Femur (tissue), 1 donor: Measurements from ENCODE around the gene CRYZ.

Experiments used
- DNase-seq: peaks from one replicate; pipeline ENCODE4 v3.0.0-alpha.2; 2017

CRYZ gene

DNA sequence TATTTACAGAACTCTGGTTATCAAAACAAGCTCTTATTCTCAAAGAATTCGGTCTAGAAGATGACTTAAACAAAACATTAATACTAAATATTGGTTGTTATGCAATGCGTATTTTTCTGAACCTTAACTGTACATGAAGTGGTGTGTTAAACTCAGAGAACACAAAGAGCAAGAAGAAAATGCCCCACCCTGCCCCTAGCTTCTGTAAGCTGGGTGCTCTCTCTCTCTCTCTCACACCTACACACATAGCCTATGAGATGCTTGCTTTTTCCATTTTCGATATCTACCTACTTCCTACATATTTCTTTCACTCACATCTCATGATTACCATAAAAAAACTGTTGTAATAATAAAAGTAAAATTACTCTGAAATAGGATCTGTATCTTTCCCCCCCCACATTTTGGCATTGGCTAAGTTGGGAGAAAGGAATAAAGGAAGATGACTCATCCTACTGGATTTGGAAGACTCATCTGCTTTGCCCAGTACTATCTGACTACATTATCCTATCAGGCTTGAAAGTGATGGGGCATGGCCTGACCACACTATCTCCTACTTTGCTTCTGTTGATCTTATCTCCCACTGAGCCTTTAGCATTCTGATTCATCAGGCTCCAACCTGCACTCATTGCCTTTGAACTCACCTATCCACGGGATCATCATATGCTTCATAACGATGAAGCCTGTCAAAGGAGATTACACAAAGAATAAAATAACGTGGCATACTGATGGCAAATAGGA lies 2.9 kb downstream of the CRYZ start:
- DNase-seq = no peak

DNA sequence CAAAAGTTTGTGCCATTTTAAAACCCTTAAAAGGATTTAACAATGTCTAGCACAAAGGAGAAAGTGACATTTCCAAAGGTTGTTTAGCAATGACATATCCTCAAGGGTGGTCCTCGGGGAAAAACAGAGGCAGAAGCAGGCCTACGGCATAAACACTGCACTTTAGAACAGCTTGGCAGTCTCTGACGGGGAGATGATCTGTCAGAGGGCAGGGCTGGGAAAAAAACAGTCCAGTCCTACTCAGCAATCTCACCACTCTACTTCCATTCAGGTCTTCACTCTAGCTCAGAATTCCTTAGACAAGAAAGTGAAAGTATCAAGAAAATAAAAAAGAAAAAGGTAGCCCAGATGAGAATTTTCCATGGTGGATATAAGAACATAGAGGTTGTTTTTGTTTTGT lies 4.1 kb downstream of the CRYZ start:
- no peak for DNase-seq

DNA sequence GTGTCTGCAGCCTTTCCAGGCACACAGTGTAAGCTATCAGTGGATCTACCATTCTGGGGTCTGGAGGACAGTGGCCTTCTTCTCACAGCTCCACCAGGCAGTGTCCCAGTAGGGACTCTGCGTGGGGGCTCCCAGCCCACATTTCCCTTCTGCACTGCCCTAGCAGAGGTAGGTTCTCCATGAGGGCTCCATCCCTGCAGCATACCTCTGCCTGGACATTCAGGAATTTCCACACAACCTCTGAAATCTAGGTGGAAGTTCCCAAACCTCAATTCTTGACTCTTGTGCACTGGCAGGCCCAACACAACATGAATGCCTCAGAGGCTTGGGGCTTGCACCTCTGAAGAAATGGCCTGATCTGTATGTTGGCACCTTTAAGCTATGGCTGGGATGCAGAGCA lies 6.8 kb downstream of the CRYZ start:
- no peak for DNase-seq

DNA sequence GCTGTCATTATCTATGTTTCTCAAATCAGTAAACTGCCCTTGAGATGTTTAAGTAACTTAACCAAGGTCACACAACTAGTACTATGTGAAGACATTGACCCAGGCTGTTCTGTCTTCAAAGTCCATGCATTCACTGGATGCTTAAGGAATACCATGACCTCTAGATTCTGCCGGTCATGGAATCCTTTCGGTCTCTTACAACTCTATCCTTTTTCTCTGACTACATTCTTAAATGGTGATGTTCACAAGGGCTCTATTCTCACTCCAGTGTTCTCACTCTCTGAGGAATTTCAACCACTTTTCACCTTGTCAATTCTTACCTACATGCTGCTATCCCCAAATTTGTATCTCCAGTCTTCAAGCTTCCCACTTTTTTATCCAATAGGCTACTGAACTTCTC lies 15.2 kb downstream of the CRYZ start:
- no peak for DNase-seq

DNA sequence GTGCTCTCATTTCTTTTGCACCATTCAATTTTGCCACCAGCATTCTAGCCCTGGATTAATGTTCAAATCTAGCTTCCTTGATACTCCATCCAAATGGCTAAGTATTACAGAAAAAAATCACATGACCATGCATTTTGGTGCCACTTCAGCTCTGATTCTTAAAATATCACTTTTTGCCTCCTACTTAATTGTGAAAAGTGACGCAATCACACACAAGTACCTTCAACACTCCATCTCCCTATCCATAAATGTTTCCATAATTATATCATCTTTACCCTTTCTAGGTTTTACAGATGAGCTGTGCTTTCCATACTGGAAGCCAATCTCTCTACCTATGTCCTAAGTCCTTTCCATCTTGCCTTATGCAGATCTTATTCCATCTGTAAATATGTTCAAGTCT lies 16.0 kb downstream of the CRYZ start:
- no peak for DNase-seq

DNA sequence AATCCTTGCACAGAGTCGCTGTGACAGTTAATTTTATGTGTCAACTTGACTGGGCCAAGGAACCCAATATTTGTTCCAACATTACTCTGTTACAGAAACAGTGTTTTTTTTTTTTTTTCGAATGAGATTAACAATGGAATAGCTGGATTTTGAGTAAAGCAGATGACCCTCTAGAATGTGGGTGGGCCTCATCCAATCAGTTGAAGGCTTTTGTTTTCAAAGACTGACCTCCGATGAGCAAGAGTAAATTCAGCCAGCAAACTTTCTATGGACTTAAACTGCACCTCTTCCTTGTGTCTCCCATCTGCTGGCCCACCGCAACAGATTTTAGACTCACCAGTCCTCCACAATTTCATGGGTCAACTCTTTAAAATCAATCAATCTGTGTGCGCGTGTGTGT lies 17.0 kb downstream of the CRYZ start:
- no peak for DNase-seq

DNA sequence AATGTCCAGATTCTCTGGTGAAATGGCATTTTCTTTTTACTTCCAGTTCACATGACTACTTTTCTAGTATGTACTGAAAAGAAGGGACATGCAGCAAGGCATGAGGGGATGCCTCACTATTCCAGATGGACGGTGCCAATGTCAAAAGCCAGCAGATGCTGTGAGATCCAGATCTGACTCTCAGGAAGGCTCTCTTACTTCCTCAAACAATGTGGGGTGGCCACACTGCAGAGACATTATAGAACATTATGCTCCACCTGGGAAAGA lies 17.7 kb downstream of the CRYZ start:
- DNase-seq = no peak

DNA sequence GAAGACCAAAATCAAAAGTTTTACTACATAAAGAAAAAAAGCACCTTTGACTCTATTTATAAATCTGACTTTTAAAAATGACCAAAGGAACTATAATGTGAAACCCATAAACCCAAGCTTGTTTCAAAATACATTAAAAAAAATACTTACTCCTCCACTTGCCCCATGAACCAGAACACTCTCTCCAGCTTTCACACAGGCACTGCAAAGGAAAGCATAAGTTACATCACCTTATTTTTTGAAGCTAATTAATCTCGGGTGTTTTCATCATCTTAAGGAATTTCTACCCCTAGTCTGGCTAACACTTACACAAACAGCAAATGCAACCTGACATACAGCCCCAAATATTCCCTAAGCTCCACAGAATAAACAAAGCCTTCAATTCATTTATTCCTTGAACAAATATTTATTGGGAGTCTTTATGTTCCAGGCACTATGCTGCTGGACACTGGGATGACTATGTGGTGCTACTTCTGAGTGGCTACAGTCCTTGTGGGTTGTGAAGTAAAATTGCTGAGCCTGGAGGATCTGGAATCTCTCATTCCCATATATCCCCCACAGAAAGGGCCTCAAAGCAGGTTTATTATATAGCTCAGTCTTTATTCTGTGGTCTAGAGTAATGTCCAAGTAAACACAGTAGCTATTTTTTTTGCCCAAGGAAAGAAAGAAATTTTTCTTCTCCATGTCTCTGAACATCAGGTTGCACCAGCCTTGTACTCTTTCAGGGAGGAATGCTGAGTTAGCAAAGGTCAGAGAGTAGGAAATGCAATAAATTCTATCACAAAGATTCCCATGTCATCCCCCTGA lies 18.2 kb downstream of the CRYZ start:
- no peak for DNase-seq

DNA sequence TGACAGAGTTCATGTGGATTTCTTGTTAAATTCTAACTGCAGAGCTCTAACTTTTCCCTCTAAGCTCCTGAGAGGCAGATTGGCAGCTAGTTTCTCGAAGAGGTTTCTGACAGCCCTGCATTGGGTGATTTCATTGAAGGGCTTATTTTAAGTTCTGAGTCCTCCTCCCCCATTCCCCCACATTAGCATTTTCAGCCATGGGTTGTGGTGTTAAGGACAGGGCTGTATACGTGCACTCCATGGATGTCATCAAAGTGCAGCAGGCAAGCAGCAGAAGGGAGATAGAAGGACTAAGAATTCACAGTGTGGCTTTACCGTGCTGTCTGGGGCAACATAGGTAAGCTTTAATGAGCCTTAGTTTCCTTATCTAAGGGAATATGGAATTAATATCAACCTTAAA lies 19.0 kb downstream of the CRYZ start:
- DNase-seq = no peak

DNA sequence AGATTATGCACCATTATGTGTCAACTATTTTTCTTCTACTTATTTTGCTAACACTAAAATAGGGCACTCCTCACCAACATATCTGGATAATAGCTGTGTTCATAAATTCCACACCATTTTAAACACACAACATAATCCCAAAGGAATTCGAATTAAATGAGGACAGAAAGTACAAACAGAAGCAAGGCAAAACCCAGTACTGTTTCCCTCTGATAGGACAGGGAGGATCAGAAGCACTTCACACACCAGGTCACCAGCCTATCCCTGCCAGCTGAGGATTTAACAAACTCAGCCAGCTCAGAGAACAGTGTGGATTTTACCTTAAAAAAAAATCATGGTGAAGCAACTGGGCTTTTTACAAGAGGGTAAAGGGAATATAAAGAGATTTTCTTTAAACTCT lies 20.0 kb downstream of the CRYZ start:
- no peak for DNase-seq

DNA sequence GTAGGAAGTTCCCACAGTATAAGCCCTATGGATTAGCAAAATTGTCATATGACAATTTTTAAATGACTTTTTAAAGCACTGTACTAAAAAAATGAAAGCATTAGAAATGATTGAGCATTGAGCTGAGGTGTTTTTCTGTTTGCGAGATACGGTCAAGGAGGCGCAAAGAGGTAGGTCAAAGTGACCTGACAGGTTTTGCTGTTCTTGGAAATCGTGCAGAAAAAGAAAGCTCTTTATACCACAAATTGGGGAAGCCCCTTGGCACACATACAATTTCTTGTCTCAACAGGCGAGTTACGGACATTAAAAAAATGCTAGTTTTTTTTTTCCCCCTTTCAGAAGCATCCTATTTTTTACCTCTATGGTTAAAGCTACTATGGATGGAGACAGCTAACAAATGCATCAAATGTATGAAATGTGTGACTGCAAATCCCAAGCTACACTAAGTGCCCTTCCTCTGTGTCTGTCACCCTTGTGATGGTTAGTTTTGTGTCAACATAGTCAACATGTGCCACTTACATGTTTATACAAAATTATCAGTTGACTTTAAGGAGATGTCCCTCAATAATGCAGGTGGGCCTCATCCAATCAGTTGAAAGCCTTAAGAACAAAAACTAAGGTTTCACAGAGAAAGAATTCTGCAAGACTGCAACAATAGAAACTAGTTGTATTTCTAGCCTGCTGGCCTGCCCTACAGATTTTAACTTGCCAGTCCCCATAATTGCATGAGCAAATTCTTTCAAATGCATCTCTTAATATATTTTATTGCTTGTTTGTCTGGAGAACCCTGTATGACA lies 29.3 kb downstream of the CRYZ start:
- no peak for DNase-seq

DNA sequence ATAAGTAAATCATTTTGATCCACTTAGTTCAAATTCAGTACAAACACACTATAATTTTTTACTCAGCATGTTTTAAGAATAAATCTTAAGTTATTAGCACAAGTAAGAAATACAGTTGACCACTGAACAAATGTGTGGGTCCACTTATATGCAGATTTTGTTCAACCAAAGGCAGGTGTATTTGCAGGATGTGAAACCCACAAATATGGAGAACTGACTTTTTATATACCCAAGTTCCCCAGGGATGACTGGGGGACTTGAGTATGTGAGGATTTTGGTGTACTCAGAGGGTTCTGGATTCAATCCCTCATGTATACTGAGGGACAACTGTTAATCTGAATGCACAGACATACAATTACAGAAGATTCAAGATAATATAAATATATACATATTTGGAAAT lies 33.5 kb downstream of the CRYZ start:
- DNase-seq = no peak

DNA sequence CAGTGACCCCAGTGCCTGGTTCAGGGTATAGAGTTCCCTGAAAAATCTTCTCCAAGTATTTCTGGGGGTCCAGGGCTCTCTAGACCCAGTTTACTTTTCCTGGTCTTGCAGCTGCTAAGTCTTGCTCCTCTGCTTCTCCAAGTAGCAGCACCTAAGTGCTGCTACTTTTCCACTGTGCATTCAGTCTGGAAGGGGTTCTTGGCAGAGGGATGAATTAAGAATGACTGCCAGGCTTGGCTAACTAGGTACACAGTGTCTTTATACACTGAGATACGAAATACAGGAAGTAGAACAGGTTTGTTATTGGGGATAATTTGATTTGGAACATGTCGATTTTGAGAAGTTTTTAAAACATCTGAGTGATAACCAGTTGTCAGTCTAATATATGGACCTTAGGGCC lies 35.0 kb downstream of the CRYZ start:
- DNase-seq = no peak

DNA sequence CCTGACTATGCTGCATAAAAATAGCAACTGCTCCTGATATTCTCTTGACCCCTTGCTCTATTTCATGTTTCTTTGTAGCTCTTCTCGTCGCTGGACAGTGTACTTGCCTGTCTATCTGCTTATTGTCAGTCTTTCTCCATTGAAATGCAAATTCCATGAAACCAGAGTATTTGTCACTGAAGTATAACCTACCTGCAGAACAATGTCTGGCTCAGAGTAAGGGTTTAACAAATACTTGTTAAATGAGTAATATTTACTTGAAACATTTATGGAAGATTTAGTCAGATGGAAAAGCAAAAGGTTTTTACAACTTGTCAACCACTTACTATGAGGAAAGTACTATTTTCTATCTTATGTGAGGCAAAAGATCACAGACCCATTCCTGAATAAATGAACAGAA lies 39.4 kb downstream of the CRYZ start:
- no peak for DNase-seq

DNA sequence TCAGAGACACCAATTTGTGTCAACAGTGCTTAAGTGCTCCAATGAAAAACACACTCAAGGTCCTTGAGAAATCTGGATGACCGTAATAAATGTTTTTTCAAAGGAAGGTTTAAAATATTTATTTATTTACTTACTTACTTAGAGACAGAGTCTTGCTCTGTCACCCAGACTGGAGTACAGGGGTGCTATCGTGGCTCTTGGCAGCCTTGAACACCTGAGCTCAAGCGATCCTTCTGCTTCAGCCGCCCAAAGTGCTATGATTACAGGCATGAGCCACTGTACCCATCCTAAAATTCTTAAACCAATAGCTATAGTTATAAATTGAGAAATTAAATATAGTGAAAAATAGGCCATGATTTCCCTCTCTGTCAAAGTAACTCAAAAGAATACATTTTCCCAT lies 41.9 kb downstream of the CRYZ start:
- DNase-seq = no peak

DNA sequence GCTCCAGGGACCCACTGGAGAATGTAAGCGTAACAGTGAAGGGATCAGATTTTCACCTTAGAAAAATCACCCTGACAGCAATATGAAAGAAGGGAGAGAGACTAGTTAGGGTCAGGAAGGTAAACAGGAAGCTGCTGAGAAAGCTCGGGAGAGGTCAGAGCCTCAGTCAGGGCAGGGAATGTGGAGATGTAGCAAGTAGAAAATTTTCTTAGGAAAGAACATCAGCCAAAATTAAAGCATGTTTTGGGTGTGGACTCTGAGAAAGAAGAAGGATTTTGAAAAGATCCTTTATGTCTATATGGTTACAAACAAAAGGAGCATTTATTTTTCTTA lies 42.5 kb downstream of the CRYZ start:
- DNase-seq = no peak

DNA sequence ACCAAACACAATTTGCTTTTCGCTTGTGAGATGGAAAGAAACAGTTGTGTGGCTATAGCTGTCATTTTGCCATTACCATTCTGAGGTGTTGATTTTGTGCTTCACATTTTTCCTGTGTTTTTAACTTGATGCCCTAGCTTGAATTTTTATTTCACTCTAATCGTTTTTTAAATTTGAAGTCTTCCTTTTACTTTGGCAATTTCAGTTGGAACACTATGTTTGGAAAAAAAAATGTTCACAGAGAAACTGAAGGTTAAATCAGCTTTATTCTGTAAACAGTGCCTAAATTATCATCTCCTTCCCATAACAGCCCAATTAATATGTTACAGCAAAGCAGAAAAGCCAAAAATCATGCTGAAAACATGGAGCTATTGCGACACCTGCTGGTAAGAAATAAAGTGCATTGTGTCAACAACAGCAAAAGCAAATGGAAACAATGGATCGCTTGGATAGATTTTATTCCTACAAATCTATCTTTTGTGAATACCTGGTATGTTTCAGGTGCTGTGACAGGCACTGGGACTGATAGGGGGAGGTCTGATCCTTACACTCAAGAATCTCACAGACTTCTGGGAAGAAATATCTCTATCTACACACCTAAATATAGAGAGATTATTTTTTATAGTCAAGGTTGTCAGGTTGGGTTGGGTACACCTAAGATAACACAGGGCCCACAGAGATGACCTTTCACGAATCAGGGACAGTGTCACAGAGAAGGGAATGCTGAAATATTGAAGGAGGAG lies 43.1 kb downstream of the CRYZ start:
- DNase-seq = peak; percentile 49

DNA sequence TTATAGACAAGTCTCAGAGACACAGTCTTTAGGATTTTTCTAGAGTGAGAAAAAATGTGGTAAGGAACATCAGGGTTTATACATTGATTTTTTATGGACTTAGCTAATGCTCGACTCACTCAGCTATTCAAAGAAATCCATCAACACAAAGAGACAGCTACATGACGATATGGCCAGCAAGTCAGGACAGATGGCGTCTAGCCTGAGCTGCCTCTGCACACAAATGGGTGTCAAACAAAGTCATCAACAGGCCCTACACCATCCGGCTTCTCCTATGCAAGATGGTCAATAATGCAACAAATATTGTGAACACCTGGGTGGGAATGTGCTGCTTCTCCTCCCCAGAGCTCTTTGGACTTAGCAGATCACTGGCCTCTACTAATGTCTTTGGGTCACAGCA lies 45.9 kb downstream of the CRYZ start:
- DNase-seq = no peak

DNA sequence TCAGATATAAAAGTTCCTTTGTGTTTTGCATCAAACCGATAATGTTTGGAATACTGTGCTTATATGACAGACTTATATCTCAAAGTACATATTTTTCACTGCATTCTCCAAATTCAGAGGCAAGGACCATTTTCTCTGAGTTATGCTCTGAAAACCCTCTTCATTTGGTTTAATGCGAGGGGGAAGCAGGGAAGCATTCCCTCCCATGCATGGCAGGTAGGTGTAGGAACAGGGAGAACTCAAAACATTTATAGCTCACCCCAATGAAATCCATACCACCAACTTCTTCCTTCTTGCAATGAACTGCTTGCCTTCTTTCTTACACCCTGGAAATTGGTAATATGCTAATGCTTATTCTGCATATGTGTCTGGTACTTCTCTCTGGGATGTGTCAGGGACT lies 48.5 kb downstream of the CRYZ start:
- no peak for DNase-seq

DNA sequence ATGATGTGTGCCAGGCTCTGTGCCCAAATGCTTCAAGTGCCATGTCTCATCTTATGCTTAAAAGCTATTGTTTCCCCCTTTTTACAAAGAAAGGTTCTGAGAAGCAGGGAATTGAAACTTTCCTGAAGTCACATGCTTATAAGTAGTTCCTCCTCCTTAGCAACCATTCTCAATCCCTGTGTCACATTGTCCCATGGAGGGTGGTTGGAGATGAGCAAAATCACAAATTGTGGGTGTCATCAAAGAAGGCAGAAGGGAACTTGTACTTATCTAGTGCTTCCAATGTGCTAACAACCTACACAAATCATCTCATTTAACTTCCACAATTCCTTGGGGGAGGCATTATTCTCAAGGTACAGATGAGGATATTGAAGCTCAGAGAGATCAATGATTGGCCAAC lies 49.2 kb downstream of the CRYZ start:
- no peak for DNase-seq

DNA sequence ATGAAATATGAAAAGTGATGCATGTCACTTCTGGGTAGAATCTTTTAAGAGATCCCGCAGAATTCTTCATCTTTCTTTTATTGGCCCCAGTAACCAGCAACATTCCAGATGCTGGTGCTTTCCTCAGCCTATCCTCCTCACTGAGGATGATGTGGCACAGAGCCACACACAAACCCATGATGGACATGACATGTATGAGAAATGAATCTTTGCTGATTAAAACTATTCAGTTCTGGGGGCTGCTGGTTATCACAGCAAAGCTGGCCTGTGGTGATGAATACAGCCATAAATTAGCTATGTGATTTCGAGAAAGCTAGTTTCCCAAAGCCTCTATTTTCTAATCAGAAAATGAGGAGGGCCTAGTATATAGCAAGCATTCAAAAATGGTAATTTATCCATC lies 51.0 kb downstream of the CRYZ start:
- DNase-seq = no peak

DNA sequence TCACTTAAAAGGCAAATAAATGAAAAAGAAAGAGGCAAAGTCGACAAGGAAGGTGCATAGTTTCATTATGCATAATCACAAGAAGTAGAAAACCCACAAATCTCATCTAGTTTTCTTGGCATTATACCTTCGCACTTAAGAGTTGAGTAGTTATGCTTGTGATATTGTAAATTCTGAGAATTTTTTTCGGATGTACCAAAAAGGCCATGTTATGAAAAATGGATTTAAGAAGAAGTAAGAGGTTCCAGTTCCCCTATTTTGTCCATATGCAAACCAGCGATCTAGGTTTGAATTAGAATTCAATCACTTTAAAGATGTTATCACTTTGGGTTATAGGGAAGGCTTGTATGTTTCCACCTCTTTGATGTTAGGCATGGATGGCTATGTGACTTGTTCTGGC lies 51.4 kb downstream of the CRYZ start:
- DNase-seq = no peak

DNA sequence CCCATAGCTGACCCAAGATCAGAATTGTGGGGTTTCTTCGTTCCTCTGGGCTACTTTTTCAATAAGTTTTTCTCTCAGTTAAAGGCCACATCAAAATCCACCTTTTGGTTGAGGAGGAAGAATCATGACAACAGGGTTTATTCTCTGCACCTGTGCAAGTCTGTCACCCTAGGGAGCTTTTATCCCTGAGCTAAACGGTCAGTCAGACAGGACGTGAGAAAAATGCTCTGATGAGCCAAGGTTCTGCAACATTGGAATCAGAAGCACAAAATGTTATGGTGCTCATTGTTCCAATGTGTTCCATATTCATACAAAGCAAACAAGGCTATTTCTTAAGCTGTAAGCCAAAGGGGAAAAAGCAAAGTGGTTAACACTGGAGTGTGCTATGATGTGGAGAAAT lies 51.8 kb downstream of the CRYZ start:
- DNase-seq = no peak

DNA sequence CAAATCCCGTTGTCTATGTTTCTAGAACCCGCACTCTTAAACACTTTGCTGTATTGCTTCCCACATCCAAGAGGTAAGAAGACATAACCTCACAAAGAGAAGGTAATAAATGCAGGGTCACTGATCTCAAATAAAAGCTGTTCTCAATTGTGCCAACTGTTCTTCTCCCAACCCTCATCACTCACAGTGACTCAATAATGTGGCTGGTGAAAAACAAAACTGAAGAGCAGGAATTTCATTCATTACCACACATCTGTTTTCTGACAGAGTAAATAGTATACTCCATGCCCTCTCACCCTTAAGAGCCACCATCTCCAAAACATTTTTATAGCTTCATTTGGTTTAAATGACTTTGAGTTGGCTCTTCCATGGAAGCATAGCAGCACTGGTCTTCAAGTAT lies 53.0 kb downstream of the CRYZ start:
- DNase-seq = no peak
